ENCODE measurements around the gene PAPPA.

The PAPPA gene

DNA sequence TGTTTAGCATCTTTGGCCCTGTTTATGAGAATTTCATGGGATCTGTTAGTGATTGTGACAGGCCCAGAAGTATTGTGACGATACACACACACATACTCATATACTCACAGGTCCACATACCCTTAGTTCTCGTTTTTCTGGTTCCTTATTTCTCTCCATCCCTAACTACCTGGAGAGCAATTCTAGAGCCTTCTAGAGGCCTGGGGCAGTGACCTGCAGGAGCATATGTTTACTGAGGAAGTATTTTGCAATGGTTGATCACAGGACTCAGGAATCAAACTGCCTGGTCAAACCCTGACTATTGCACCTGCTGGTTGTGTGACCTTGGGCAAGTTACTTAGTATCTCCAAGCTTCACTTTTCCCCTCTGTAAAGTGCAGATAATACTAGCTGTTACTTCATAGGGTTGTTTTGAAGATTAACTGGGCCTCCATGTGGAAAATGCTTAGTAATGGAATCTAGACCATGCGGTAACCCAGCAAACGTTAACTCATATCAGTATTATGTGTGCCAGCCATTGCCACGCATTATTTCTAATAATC, 8.7 kb downstream of the PAPPA start:
- no peaks in the 10 kb centered on the region for H3K36me3 ChIP-seq
- H3K9me3 ChIP-seq = no peaks in the 10 kb centered on the region
- H3K9ac ChIP-seq = no peak overlapping the region
- H3K4me2 ChIP-seq = no peak overlapping the region
- H3K27ac ChIP-seq = no peak overlapping the region
- no peaks in the 10 kb centered on the region for H4K20me1 ChIP-seq
- TF ChIP-seq Cebpa-rat (IDR thresholded peaks at IDR 0.05) = no peak
- H3K4me1 ChIP-seq = no peaks in the 10 kb centered on the region
- no peak overlapping the region for H3K4me3 ChIP-seq
- peaks cover 4% of the 10 kb centered on the region for H3K27me3 ChIP-seq

DNA sequence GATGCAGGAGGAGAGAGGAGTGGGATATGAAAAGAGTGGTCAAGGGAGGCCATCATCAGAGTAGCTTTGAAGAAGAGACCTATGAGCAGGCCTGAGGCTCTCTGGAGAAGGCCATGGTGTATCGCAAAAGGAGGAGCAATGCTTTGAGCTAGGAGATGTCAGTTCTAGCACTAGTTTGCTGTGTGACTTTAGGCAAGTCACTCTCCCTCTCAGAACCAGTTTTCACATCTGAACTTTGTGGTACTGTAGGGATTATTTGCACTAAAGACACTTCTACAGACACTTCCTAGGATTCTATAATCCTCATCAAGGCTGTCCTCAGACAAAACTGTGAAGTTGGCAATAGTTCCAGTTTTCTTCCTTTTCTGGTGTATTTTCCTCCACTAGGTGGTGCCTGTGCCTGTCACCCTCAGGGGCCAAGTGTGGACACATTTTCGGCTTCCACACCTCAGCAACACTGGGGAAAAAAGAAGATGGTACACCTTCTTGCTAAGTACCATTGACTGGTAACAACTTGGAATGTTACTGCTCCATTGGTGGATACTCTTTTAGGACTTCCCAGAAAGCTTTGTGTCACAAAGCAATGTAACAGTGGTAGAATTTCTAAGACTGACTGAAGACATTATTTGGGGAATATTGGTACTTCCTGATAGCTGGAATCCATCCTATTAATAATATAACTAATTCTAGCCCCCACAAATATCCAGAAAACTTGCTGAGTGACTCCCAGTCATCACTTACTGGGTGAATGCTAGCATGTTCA, 9.9 kb downstream of the PAPPA start:
- Histone ChIP-seq H3K27me3 (no peaks in the 10 kb centered on the region), H3K9me3 (no peaks in the 10 kb centered on the region), H3K36me3 (no peaks in the 10 kb centered on the region), H3K4me3 (no peak overlapping the region), H4K20me1 (no peaks in the 10 kb centered on the region), H3K4me1 (no peaks in the 10 kb centered on the region), H3K9ac (no peak overlapping the region), H3K4me2 (no peak overlapping the region), H3K27ac (no peak overlapping the region)
- no peak for TF ChIP-seq Cebpa-rat (IDR thresholded peaks at IDR 0.05)

- no peak overlapping the region for H3K4me3 ChIP-seq
These were observed 12.3 kb downstream of the PAPPA start for GRCh38 chr9:116165912-116166311.

DNA sequence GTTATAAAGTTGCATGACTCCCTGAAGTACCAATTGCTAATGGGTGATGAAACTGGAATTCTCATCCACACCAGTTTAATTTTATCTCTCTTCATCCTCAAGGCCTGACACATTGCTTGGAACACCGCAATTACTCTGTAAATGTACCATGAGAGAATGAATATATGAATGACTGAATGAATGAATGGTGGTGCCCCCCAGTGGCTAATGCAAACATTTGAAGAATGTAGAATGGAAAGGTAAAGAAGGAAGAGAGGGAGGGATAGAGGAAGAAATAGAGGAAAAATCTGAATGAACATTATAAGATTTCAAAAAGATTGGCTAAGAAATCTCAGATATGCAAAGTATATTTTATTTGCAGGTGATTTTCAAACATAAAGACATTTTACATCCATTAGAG, 13.1 kb downstream of the PAPPA start:
- no peak overlapping the region for H3K4me2 ChIP-seq
- no peak overlapping the region for H3K27ac ChIP-seq
- H3K36me3 ChIP-seq = no peaks in the 10 kb centered on the region

More at GRCh38 chr9:116165912-116166311, 12.3 kb downstream of the PAPPA start:
- no peaks in the 10 kb centered on the region for H3K27me3 ChIP-seq
- no peaks in the 10 kb centered on the region for H3K36me3 ChIP-seq
- H3K4me2 ChIP-seq = no peak overlapping the region
- H3K27ac ChIP-seq = no peak overlapping the region
- no peaks in the 10 kb centered on the region for H4K20me1 ChIP-seq
- H3K4me1 ChIP-seq = no peaks in the 10 kb centered on the region
- no peak for TF ChIP-seq Cebpa-rat (IDR thresholded peaks at IDR 0.05)
- no peaks in the 10 kb centered on the region for H3K9me3 ChIP-seq
- no peak overlapping the region for H3K9ac ChIP-seq

GRCh38 chr9:116168231-116168630, 14.6 kb downstream of the PAPPA start:
- no peaks in the 10 kb centered on the region for H4K20me1 ChIP-seq
- no peaks in the 10 kb centered on the region for H3K27me3 ChIP-seq
- no peaks in the 10 kb centered on the region for H3K4me1 ChIP-seq
- H3K36me3 ChIP-seq = no peaks in the 10 kb centered on the region
- no peak overlapping the region for H3K27ac ChIP-seq
- H3K9me3 ChIP-seq = no peaks in the 10 kb centered on the region
- no peak overlapping the region for H3K9ac ChIP-seq
- no peak for TF ChIP-seq Cebpa-rat (IDR thresholded peaks at IDR 0.05)
- H3K4me2 ChIP-seq = no peak overlapping the region
- no peak overlapping the region for H3K4me3 ChIP-seq

More for the DNA sequence above, 13.1 kb downstream of the PAPPA start:
- Histone ChIP-seq H4K20me1 (no peaks in the 10 kb centered on the region), H3K4me3 (no peak overlapping the region), H3K4me1 (no peaks in the 10 kb centered on the region), H3K9ac (no peak overlapping the region), H3K27me3 (no peaks in the 10 kb centered on the region), H3K9me3 (no peaks in the 10 kb centered on the region)
- no peak for TF ChIP-seq Cebpa-rat (IDR thresholded peaks at IDR 0.05)

DNA sequence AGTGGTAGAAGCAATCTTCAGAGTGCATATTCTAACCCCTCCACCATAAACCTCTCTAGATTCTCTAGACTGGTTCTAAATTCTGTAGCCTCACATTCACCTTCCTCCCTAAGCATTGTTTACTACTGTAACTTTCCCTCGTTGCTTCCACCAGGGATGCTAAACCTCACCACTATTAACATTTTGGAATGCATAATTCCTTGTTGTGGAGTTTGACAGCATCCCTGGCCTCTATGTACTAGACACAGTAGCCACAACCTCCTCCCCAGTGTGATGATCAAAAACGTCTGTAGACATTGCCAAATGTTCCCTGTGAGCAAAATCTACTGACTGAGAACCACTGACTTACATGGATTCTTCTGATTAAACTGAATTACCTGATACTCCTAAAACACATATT, 18.6 kb downstream of the PAPPA start:
- H3K36me3 ChIP-seq = no peaks in the 10 kb centered on the region
- H3K9ac ChIP-seq = no peak overlapping the region
- H3K4me2 ChIP-seq = no peak overlapping the region
- H3K4me1 ChIP-seq = no peaks in the 10 kb centered on the region
- H3K4me3 ChIP-seq = no peak overlapping the region
- no peaks in the 10 kb centered on the region for H3K9me3 ChIP-seq
- H4K20me1 ChIP-seq = no peaks in the 10 kb centered on the region
- TF ChIP-seq Cebpa-rat (IDR thresholded peaks at IDR 0.05) = no peak
- no peak overlapping the region for H3K27ac ChIP-seq
- no peaks in the 10 kb centered on the region for H3K27me3 ChIP-seq

DNA sequence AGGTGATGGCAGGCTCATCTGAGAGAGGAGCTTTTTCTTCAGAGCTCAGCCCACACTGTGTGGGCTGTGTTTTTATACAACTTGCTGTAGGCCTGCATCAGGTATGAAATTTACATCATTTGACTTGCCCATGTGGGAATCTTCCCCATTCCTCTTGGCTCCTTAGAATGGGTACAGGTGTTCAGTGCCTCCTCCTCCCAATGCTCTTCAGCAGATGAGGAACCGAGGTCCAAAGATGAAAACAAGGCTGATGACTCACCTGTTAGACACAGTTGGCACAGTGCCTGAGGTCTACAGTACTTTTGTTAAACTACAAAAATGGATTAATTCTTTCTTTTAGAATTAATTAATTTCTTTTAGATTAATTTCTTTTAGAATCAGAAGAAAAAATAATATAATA, 20.8 kb downstream of the PAPPA start:
- no peak for TF ChIP-seq Cebpa-rat (IDR thresholded peaks at IDR 0.05)
- Histone ChIP-seq H4K20me1 (no peaks in the 10 kb centered on the region), H3K4me3 (no peak overlapping the region), H3K4me2 (no peak overlapping the region), H3K36me3 (no peaks in the 10 kb centered on the region), H3K9ac (no peak overlapping the region), H3K27me3 (no peaks in the 10 kb centered on the region), H3K27ac (no peak overlapping the region), H3K4me1 (no peaks in the 10 kb centered on the region), H3K9me3 (no peaks in the 10 kb centered on the region)

DNA sequence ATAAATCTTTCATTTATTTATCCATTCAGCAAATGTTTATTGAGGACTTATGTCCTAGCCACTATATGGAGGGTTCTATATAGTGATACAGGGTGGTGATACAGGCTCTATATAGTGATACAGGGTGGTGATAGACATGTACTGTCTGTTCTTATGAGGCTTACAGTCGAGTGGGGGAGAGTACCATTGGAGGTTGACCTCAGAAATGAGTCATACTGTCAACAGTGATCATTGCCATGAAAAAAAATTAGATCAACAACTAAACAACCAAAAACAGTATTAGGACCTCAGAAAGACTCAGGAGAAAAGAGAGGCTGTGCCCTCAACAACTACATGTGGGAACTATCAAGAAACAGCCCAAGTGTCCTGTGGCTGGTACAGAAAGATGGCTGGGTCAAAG, 22.0 kb downstream of the PAPPA start:
- Histone ChIP-seq H3K9ac (no peak overlapping the region), H3K27ac (no peak overlapping the region), H3K27me3 (no peaks in the 10 kb centered on the region), H3K4me3 (no peak overlapping the region), H3K4me1 (no peaks in the 10 kb centered on the region), H3K36me3 (no peaks in the 10 kb centered on the region), H3K4me2 (no peak overlapping the region), H3K9me3 (no peaks in the 10 kb centered on the region), H4K20me1 (no peaks in the 10 kb centered on the region)
- TF ChIP-seq Cebpa-rat (IDR thresholded peaks at IDR 0.05) = no peak

GRCh38 chr9:116178481-116179211, 25.1 kb downstream of the PAPPA start:
- H3K4me3 ChIP-seq = no peak overlapping the region
- H3K9ac ChIP-seq = no peak overlapping the region
- H3K36me3 ChIP-seq = no peaks in the 10 kb centered on the region
- no peaks in the 10 kb centered on the region for H4K20me1 ChIP-seq
- peaks cover 6% of the 10 kb centered on the region; the same call in 1 of the 2 replicates for H3K4me1 ChIP-seq
- no peaks in the 10 kb centered on the region for H3K27me3 ChIP-seq
- no peak overlapping the region for H3K4me2 ChIP-seq
- TF ChIP-seq Cebpa-rat (IDR thresholded peaks at IDR 0.05) = no peak
- no peak overlapping the region for H3K27ac ChIP-seq
- no peaks in the 10 kb centered on the region for H3K9me3 ChIP-seq

- Histone ChIP-seq H3K9ac (no peak overlapping the region), H3K36me3 (no peaks in the 10 kb centered on the region), H3K9me3 (no peaks in the 10 kb centered on the region), H3K27me3 (no peaks in the 10 kb centered on the region), H3K27ac (no peak overlapping the region), H4K20me1 (no peaks in the 10 kb centered on the region), H3K4me1 (peaks cover 6% of the 10 kb centered on the region; the same call in 1 of the 2 replicates), H3K4me2 (no peak overlapping the region), H3K4me3 (no peak overlapping the region)
- no peak for TF ChIP-seq Cebpa-rat (IDR thresholded peaks at IDR 0.05)
These were observed 26.0 kb downstream of the PAPPA start for GRCh38 chr9:116179568-116179967.

Measured in BLaER1 (cell line).